GM19395 (cell line): Measurements from ENCODE around the gene IL17B.

Source experiments
- ATAC-seq: cut with Tn5 transposase; IDR thresholded peaks from one replicate; pipeline ENCODE4 v1.9.1; 2021; ENCODE audit warnings: mild to moderate bottlenecking, moderate library complexity; ENCODE audit not compliant: unreplicated experiment

IL17B gene

GRCh38 chr5:149326611-149327010, 52.5 kb downstream of the IL17B start:
- no peak for ATAC-seq

- ATAC-seq = no peak
Measured at GRCh38 chr5:149325894-149326293, 53.2 kb downstream of the IL17B start.

- no peak for ATAC-seq
Measured at GRCh38 chr5:149325166-149325735, 53.8 kb downstream of the IL17B start.

- ATAC-seq = no peak
Measured at GRCh38 chr5:149324641-149325040, 54.5 kb downstream of the IL17B start.
